Neural cell (in vitro differentiated cells): ENCODE measurements around the gene PCDHGA12. TPM values are rescaled to one million over a fixed set of nuclear protein-coding genes. Genes with fewer than 3 reads are reported as not detected.

Source experiments
- H2AFZ ChIP-seq: fragments of 200-600, 300-800 bp; sonication (generic), shearing (Covaris generic); 2 replicates; pipeline ENCODE4 v1.6.0; 2014; ENCODE audit warnings: low read depth, mild to moderate bottlenecking, antibody characterized with exemption, low read length, moderate library complexity
- H3F3A ChIP-seq: fragments of 200-600 bp; shearing (Covaris generic); 2 replicates; pipeline ENCODE4 v1.6.1; 2016; ENCODE audit warnings: mild to moderate bottlenecking, moderate library complexity, mixed read lengths, antibody characterized with exemption, low read length; ENCODE audit not compliant: insufficient read depth, poor library complexity, severe bottlenecking
- H3K27ac ChIP-seq: fragments of 200-600, 300-800 bp; sonication (generic), shearing (Covaris generic); 2 replicates; pipeline ENCODE4 v1.5.1; 2014; ENCODE audit warnings: mild to moderate bottlenecking, low read length, moderate library complexity
- H3K27me3 ChIP-seq: fragments of 300-800, 200-600 bp; sonication (generic), shearing (Covaris generic); 2 replicates; pipeline ENCODE4 v1.6.0; 2014; ENCODE audit warnings: mild to moderate bottlenecking, low read depth, low read length, moderate library complexity; ENCODE audit not compliant: insufficient read depth
- H3K36me3 ChIP-seq: fragments of 300-800, 200-600 bp; sonication (generic), shearing (Covaris generic); 2 replicates; pipeline ENCODE4 v1.5.1; 2014; ENCODE audit warnings: mild to moderate bottlenecking, antibody characterized with exemption, low read length, moderate library complexity; ENCODE audit not compliant: insufficient read depth
- H3K4me2 ChIP-seq: fragments of 300-800, 200-600 bp; sonication (generic), shearing (Covaris generic); 2 replicates; pipeline ENCODE4 v1.6.0; 2014; ENCODE audit warnings: mild to moderate bottlenecking, low read length
- H3K4me3 ChIP-seq: fragments of 300-800, 200-600 bp; sonication (generic), shearing (Covaris generic); 2 replicates; pipeline ENCODE4 v1.5.1; 2014; ENCODE audit warnings: mild to moderate bottlenecking, low read length, moderate library complexity
- H3K79me2 ChIP-seq: fragments of 200-600 bp; shearing (Covaris generic); replicated peaks from 2 replicates; pipeline ENCODE4 v1.6.0; 2014; ENCODE audit warnings: mild to moderate bottlenecking, low read length, moderate library complexity; ENCODE audit not compliant: insufficient read depth
- H3K9ac ChIP-seq: fragments of 300-800, 200-600 bp; sonication (generic), shearing (Covaris generic); 2 replicates; pipeline ENCODE4 v1.6.1; 2016; ENCODE audit warnings: mild to moderate bottlenecking, low read length, mixed read lengths
- H3K9me2 ChIP-seq: fragments of 200-600 bp; shearing (Covaris generic); 2 replicates; pipeline ENCODE4 v1.6.1; 2016; ENCODE audit warnings: mild to moderate bottlenecking, low read length, mixed read lengths; ENCODE audit not compliant: insufficient read depth
- H3K9me3 ChIP-seq: fragments of 200-600, 300-800 bp; sonication (generic), shearing (Covaris generic); 2 replicates; pipeline ENCODE4 v1.6.1; 2016; ENCODE audit warnings: mild to moderate bottlenecking, mixed run types, low read length, moderate library complexity, mixed read lengths
- H4K20me1 ChIP-seq: fragments of 200-600 bp; shearing (Covaris generic); 2 replicates; pipeline ENCODE4 v1.6.1; 2016; ENCODE audit warnings: mild to moderate bottlenecking, mixed run types; ENCODE audit not compliant: insufficient read depth
- EP300 ChIP-seq: fragments of 450-650 bp; conservative IDR thresholded peaks from 2 replicates; pipeline ENCODE4 v1.6.1; 2014; ENCODE audit warnings: antibody characterized with exemption, mild to moderate bottlenecking, moderate library complexity; ENCODE audit not compliant: poor library complexity, severe bottlenecking
- EZH2 ChIP-seq: fragments of 200-600, 300-800 bp; shearing (Covaris generic), sonication (generic); IDR thresholded peaks from 2 replicates; pipeline ENCODE4 v1.6.1; 2014; ENCODE audit warnings: antibody characterized with exemption, low read length, borderline replicate concordance, mild to moderate bottlenecking; ENCODE audit not compliant: insufficient read depth, poor library complexity, severe bottlenecking
- MXI1 ChIP-seq: fragments of 450-650 bp; conservative IDR thresholded peaks from 2 replicates; pipeline ENCODE4 v1.6.1; 2014; ENCODE audit warnings: antibody characterized with exemption, mild to moderate bottlenecking; ENCODE audit not compliant: poor library complexity, severe bottlenecking
- POLR2AphosphoS5 ChIP-seq: IDR thresholded peaks from 2 replicates; pipeline ENCODE4 v1.6.1; 2012
- RAD21 ChIP-seq: fragments of 450-650 bp; conservative IDR thresholded peaks from 2 replicates; pipeline ENCODE4 v1.6.1; 2014; ENCODE audit warnings: antibody characterized with exemption, mild to moderate bottlenecking, moderate library complexity
- SMC3 ChIP-seq: fragments of 450-650 bp; conservative IDR thresholded peaks from 2 replicates; pipeline ENCODE4 v1.6.1; 2014; ENCODE audit warnings: antibody characterized with exemption, mild to moderate bottlenecking, moderate library complexity; ENCODE audit not compliant: poor library complexity
- TAF1 ChIP-seq: IDR thresholded peaks from 2 replicates; pipeline ENCODE4 v1.6.1; 2012; ENCODE audit warnings: low read depth
- polyA plus RNA-seq: library from polyadenylated mRNA; depleted of rRNA; stranded (reverse); fragments of >200 nt; gene quantifications from 2 replicates; pipeline ENCODE4 v1.2.3, GENCODE V29; 2014
- TF ChIP-seq, protein P1 (sequence below): IDR thresholded peaks from 2 replicates; pipeline ENCODE4 v1.6.1; 2012; ENCODE audit warnings: borderline replicate concordance
- TF ChIP-seq, protein P2 (sequence below): fragments of 450-650 bp; IDR thresholded peaks from 2 replicates; pipeline ENCODE4 v1.5.1; 2014; ENCODE audit warnings: antibody characterized with exemption, mild to moderate bottlenecking, moderate library complexity; ENCODE audit not compliant: poor library complexity, severe bottlenecking

Gene PCDHGA12
- polyA plus RNA-seq, 1 donor from 2014 or later, result 0.11 TPM

DNA sequence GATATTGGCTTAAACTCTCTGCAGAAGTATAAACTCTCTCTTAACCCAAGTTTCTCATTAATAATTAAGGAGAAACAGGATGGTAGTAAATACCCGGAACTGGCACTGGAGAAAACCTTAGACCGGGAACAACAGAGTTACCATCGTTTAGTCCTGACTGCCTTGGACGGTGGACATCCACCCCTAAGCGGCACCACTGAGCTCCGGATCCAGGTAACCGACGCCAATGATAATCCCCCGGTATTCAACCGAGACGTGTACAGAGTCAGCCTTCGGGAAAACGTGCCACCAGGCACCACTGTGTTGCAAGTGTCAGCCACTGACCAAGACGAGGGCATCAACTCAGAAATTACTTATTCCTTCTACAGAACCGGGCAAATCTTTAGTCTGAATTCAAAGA is 31.7 kb upstream of the PCDHGA12 start:
- Histone ChIP-seq H3K27me3 (no peaks in the 10 kb centered on the region), H3K36me3 (peaks cover 7% of the 10 kb centered on the region), H3K4me2 (no peak overlapping the region), H3K9ac (no peak overlapping the region), H3K79me2 (no peaks in the 10 kb centered on the region), H4K20me1 (no peaks in the 10 kb centered on the region), H3K27ac (no peak overlapping the region), H3K9me2 (no peaks in the 10 kb centered on the region), H2AFZ (no peak overlapping the region), H3K4me3 (no peak overlapping the region), H3K9me3 (peaks cover 56% of the 10 kb centered on the region), H3F3A (no peaks in the 10 kb centered on the region)
- no peak for TF ChIP-seq EP300

DNA sequence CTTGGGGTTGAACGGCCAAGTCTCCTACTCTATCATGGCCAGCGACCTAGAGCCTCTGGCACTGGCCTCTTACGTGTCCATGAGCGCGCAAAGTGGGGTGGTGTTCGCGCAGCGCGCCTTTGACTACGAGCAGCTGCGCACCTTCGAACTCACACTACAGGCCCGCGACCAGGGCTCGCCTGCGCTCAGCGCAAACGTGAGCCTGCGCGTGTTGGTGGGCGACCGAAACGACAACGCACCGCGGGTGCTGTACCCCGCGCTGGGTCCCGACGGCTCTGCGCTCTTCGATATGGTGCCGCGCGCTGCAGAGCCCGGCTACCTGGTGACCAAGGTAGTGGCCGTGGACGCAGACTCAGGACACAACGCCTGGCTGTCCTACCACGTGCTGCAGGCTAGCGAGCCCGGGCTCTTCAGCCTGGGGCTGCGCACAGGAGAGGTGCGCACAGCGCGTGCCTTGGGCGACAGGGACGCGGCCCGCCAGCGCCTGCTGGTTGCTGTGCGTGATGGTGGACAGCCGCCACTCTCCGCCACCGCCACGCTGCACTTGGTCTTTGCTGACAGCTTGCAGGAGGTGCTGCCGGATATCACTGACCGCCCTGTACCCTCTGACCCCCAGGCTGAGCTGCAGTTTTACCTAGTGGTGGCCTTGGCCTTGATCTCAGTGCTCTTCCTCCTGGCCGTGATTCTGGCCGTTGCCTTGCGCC is 30.6 kb upstream of the PCDHGA12 start:
- no peaks in the 10 kb centered on the region for H3K27me3 ChIP-seq

More for the DNA sequence above, 30.6 kb upstream of the PCDHGA12 start:
- no peak for TF ChIP-seq TAF1
- TF ChIP-seq EZH2, result no peak
- TF ChIP-seq SMC3, result no peak
- TF ChIP-seq, protein P1, sequence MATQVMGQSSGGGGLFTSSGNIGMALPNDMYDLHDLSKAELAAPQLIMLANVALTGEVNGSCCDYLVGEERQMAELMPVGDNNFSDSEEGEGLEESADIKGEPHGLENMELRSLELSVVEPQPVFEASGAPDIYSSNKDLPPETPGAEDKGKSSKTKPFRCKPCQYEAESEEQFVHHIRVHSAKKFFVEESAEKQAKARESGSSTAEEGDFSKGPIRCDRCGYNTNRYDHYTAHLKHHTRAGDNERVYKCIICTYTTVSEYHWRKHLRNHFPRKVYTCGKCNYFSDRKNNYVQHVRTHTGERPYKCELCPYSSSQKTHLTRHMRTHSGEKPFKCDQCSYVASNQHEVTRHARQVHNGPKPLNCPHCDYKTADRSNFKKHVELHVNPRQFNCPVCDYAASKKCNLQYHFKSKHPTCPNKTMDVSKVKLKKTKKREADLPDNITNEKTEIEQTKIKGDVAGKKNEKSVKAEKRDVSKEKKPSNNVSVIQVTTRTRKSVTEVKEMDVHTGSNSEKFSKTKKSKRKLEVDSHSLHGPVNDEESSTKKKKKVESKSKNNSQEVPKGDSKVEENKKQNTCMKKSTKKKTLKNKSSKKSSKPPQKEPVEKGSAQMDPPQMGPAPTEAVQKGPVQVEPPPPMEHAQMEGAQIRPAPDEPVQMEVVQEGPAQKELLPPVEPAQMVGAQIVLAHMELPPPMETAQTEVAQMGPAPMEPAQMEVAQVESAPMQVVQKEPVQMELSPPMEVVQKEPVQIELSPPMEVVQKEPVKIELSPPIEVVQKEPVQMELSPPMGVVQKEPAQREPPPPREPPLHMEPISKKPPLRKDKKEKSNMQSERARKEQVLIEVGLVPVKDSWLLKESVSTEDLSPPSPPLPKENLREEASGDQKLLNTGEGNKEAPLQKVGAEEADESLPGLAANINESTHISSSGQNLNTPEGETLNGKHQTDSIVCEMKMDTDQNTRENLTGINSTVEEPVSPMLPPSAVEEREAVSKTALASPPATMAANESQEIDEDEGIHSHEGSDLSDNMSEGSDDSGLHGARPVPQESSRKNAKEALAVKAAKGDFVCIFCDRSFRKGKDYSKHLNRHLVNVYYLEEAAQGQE, result no peak
- TF ChIP-seq POLR2AphosphoS5, result no peak
- no peak for TF ChIP-seq MXI1
- no peak for TF ChIP-seq RAD21
- TF ChIP-seq EP300, result no peak
- TF ChIP-seq, protein P2, sequence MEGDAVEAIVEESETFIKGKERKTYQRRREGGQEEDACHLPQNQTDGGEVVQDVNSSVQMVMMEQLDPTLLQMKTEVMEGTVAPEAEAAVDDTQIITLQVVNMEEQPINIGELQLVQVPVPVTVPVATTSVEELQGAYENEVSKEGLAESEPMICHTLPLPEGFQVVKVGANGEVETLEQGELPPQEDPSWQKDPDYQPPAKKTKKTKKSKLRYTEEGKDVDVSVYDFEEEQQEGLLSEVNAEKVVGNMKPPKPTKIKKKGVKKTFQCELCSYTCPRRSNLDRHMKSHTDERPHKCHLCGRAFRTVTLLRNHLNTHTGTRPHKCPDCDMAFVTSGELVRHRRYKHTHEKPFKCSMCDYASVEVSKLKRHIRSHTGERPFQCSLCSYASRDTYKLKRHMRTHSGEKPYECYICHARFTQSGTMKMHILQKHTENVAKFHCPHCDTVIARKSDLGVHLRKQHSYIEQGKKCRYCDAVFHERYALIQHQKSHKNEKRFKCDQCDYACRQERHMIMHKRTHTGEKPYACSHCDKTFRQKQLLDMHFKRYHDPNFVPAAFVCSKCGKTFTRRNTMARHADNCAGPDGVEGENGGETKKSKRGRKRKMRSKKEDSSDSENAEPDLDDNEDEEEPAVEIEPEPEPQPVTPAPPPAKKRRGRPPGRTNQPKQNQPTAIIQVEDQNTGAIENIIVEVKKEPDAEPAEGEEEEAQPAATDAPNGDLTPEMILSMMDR, result no peak
- Histone ChIP-seq H3K4me3 (no peak overlapping the region), H4K20me1 (no peaks in the 10 kb centered on the region), H3K9me2 (no peaks in the 10 kb centered on the region), H3K27ac (no peak overlapping the region), H3K79me2 (no peaks in the 10 kb centered on the region), H3K9me3 (peaks cover 48% of the 10 kb centered on the region), H2AFZ (no peak overlapping the region), H3K36me3 (peaks cover 7% of the 10 kb centered on the region), H3K4me2 (no peak overlapping the region), H3F3A (no peaks in the 10 kb centered on the region), H3K9ac (no peak overlapping the region)
